Testis (tissue), 3 donors: ENCODE measurements around the gene ANO1. TPM values are rescaled to one million over a fixed set of nuclear protein-coding genes. Genes with fewer than 3 reads are reported as not detected.

Experiments
- DNase-seq: peaks from one replicate; pipeline ENCODE4 v3.0.0-alpha.2; 2019
- H3K27ac ChIP-seq, 2 donors: fragments of 200-600 bp; sonication (generic); one replicate each; pipeline ENCODE4 v1.5.1; 2019
- H3K27me3 ChIP-seq: fragments of 200-600 bp; sonication (generic); one replicate; pipeline ENCODE4 v1.5.1; 2019
- H3K36me3 ChIP-seq: fragments of 200-600 bp; sonication (generic); one replicate; pipeline ENCODE4 v1.5.1; 2017; ENCODE audit warnings: low read depth; ENCODE audit errors: missing control alignments
- H3K4me1 ChIP-seq: fragments of 200-600 bp; sonication (generic); one replicate; pipeline ENCODE4 v1.5.1; 2019
- H3K4me3 ChIP-seq, 2 donors: fragments of 200-600 bp; sonication (generic); one replicate each; pipeline ENCODE4 v1.5.1; 2017 to 2019
- H3K9me3 ChIP-seq: fragments of 200-600 bp; sonication (generic); one replicate; pipeline ENCODE4 v1.5.1; 2017
- CTCF ChIP-seq, 3 experiments: fragments of 450-650 bp in 2 of 3; fragments of 200-600 bp in 1 of 3; sonication (generic) in 1 of 3; IDR thresholded peaks; one replicate each; pipeline ENCODE4 v1.5.1; 2016 to 2019; ENCODE audit warnings: antibody characterized with exemption in 3 of 3, mild to moderate bottlenecking in 2 of 3, moderate library complexity in 1 of 3
- POLR2A ChIP-seq: fragments of 450-650 bp; IDR thresholded peaks from one replicate; pipeline ENCODE4 v1.6.1; 2017; ENCODE audit warnings: antibody characterized with exemption, mild to moderate bottlenecking, moderate library complexity
- WGBS, 2 donors: methylation state at CpG; one replicate each; pipeline ENCODE4 v1.1.5; 2018; 5-methylcytosine and 5-hydroxymethylcytosine counted together
- intact Hi-C: fragments of 100-400 bp; cut with DNase I; formaldehyde crosslinking; loops from one replicate; pipeline ENCODE4 v1.15.1; 2023; ENCODE audit warnings: low total_unique reads
- polyA plus RNA-seq: library from polyadenylated mRNA; stranded (reverse); fragments of 350-450 nt; fragmentation: Illumina TruSeq; extraction: RNeasy Lipid Tissue Mini Kit (QIAGEN cat#74804); gene quantifications from one replicate; pipeline ENCODE4 v1.2.3, GENCODE V29; 2014; ENCODE audit warnings: low read depth, low replicate concordance; ENCODE audit not compliant: insufficient read depth
- total RNA-seq, 2 donors: library from RNA; depleted of rRNA; stranded (reverse); fragments of >200 nt; gene quantifications; one replicate each; pipeline ENCODE4 v1.2.3, GENCODE V29; 2016

ANO1 gene
- total and polyA plus RNA-seq, 3 donors from 2014 or later: 10.3 to 42.7 (median 25.4) TPM

- 67 to 79% methylated on average over 12 of the region's 12 CpGs for WGBS, 2 donors
- Histone ChIP-seq H3K27ac (no peak overlapping the region), H3K4me3 (no peak overlapping the region), H3K9me3 (no peaks in the 10 kb centered on the region), H3K4me1 (peaks cover 9% of the 10 kb centered on the region), H3K27me3 (no peaks in the 10 kb centered on the region), H3K36me3 (no peaks in the 10 kb centered on the region)
- intact Hi-C loops: no loop called here
- TF ChIP-seq POLR2A (no peak), CTCF (IDR thresholded peaks at IDR 0.05) (no peak)
- no peak for DNase-seq
Measured at GRCh38 chr11:70205049-70205725, 127.1 kb downstream of the ANO1 start.

- no peak overlapping the region for H3K4me3 ChIP-seq
- intact Hi-C loops: no loop called here
- no peak for DNase-seq
- TF ChIP-seq CTCF (IDR thresholded peaks at IDR 0.05) (no peak), POLR2A (no peak)
- no peaks in the 10 kb centered on the region for H3K9me3 ChIP-seq
- H3K27ac ChIP-seq: no peak overlapping the region
- WGBS, 2 donors: 81 to 84% methylated on average over 7 of the region's 7 CpGs
- no peaks in the 10 kb centered on the region for H3K36me3 ChIP-seq
- H3K4me1 ChIP-seq: peaks cover 9% of the 10 kb centered on the region
- no peaks in the 10 kb centered on the region for H3K27me3 ChIP-seq
Measured at GRCh38 chr11:70205766-70206165, 127.6 kb downstream of the ANO1 start.

- H3K4me3 ChIP-seq: no peak overlapping the region
- WGBS, 2 donors: 92 to 94% methylated on average over 22 of the region's 22 CpGs
- TF ChIP-seq POLR2A (no peak), CTCF (IDR thresholded peaks at IDR 0.05) (no peak)
- no peak for DNase-seq
- H3K27ac ChIP-seq: no peak overlapping the region
- no peaks in the 10 kb centered on the region for H3K27me3 ChIP-seq
- peaks cover 9% of the 10 kb centered on the region for H3K4me1 ChIP-seq
- intact Hi-C loops: no loop called here
- no peaks in the 10 kb centered on the region for H3K9me3 ChIP-seq
- H3K36me3 ChIP-seq: no peaks in the 10 kb centered on the region
Measured at GRCh38 chr11:70206226-70206981, 128.3 kb downstream of the ANO1 start.

- H3K36me3 ChIP-seq: no peaks in the 10 kb centered on the region
- H3K9me3 ChIP-seq: no peaks in the 10 kb centered on the region
- intact Hi-C loops: no loop called here
- 72 to 74% methylated on average over 5 to 6 of the region's 6 CpGs for WGBS, 2 donors
- H3K27me3 ChIP-seq: no peaks in the 10 kb centered on the region
- TF ChIP-seq POLR2A (no peak), CTCF (IDR thresholded peaks at IDR 0.05) (no peak)
- H3K27ac ChIP-seq: no peak overlapping the region
- H3K4me3 ChIP-seq: no peak overlapping the region
- peaks cover 9% of the 10 kb centered on the region for H3K4me1 ChIP-seq
- no peak for DNase-seq
Measured at GRCh38 chr11:70206982-70207376, 128.9 kb downstream of the ANO1 start.
